SH-SY5Y (cell line): ENCODE results near the gene NDRG2.

Experiments used
- GATA2 ChIP-seq: IDR thresholded peaks from 2 replicates; pipeline ENCODE4 v1.6.1; 2011; ENCODE audit warnings: mild to moderate bottlenecking, low read depth, low read length
- GATA3 ChIP-seq: IDR thresholded peaks from 2 replicates; pipeline ENCODE4 v1.6.1; 2011; ENCODE audit warnings: low read depth, mild to moderate bottlenecking, low read length, moderate library complexity

DNA sequence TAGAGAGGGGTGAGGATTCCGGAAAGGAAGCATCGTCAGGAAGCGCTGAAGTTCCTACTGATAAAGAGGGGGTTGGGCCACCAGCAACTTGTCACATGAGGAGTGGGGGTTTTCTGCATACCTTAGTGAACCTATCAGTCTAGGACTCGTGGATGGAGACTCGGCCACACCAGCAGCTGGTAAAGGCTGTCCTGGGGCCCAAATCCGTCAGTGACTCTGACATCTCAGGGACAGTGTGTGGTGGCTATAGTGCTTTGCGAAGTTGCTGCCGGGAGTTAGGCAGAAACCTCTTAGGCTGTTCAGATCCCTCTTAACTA, 53.2 kb downstream of the NDRG2 start:
- TF ChIP-seq GATA3 (no peak), GATA2 (no peak)
